GM19025 (cell line): Measurements from ENCODE around the gene TREML4.
"Not testable (repeated sequence)": the region's sequence is repeated elsewhere in the genome, so short reads cannot be mapped to it uniquely, and the experiment has no call there.

Experiments
- ATAC-seq: cut with Tn5 transposase; IDR thresholded peaks from one replicate; pipeline ENCODE4 v1.9.1; 2021; ENCODE audit warnings: mild to moderate bottlenecking, low read depth, moderate library complexity; ENCODE audit not compliant: unreplicated experiment

The TREML4 gene

GRCh38 chr6:41201764-41202173 lies 26.4 kb upstream of the TREML4 start:
- no peak for ATAC-seq

- ATAC-seq = no peak
Observed at GRCh38 chr6:41204156-41204555, 24.0 kb upstream of the TREML4 start.

GRCh38 chr6:41208439-41209106 lies 19.6 kb upstream of the TREML4 start:
- ATAC-seq = no peak

- no peak for ATAC-seq
Observed at GRCh38 chr6:41209547-41210320, 18.4 kb upstream of the TREML4 start.

DNA sequence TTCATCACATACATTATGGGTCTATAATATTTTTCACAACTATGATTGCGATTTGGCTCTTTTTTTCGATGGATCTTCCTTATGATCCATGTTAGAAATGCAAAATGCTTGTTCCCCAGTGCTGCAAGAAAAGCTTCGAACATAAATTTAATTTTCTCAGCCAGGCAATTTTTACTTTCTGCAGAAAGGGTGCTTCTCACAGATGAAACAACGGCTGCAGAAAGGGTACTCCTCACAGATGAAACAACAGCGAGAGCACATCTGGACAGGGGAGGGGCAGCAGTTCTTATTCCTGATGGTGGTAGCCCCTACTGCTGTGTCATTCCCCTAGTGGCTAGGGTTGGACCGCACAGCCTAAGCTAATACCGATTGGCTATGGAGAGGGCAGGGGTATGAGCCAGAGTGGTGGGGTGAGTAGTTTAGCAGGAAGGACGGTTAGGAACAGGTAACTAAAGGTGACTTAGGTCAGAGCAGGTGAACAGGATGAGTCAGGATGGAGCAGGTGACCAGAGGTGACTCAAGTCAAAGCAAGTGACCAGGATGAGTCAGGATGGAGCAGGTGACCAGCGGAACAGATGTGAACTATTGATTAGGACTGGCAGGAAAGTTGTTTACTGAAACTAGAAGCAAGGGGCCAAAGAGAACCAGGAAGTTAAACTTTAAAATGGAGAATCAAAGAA lies 13.4 kb upstream of the TREML4 start:
- no peak for ATAC-seq

DNA sequence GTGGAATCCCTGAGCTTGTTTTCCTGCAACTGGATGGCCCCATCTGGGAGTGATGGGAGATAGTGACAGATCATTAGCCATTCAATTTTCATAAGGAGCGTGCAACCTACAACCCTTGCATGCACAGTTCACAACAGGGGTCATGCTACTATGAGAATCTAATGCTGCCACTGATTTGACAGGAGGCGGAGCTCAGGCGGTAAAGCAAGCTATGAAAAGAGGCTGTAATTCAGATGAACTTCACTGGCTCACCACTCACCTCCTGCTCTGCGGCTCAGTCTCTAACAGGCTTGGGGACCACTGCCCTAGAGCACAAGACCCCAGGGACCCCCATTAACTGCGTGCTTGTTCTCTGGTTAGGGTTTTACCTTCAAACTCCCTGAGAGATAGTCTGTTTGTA lies 12.4 kb upstream of the TREML4 start:
- ATAC-seq = no peak

GRCh38 chr6:41216616-41217015 lies 11.5 kb upstream of the TREML4 start:
- ATAC-seq = no peak

- no peak for ATAC-seq
Observed at GRCh38 chr6:41222045-41222444, 6.1 kb upstream of the TREML4 start.

DNA sequence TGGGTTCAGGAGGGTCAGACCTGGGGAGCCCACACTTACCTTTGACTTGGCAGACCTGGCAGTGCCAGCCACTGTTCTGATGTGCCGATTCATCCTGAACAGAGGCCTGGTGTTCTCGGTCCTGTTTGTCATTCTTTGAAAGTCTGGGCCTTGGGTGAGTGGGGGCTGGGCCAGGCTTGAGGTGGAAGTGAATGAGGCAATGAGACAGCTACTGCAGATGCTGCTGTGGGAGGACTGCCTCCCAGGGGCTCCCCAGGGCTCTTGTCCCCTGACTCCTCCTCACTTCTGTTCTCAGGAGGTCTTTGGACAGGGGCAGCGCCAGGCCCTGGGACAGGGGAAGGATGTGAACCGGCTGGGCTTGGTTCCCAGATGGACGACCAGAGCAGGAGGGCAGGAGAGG lies 5.6 kb upstream of the TREML4 start:
- ATAC-seq = no peak

DNA sequence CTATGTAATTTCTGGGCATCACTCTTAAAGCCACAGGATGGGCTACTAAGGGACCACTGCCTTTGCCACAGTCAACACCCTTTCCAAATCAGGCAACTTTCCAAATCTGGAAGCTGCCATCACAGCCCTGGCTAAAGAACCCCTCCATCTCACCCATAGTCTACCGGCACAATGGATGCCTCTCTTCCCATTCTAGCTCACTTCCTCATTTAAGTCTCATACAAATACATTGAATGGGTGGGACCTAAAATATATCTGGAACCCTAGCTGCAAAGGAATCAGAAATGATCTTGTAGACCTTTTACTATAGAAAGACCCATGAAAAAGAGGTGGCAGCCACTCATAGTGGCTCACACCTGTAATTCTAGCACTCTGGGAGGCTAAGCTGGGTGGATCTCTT lies 3.3 kb upstream of the TREML4 start:
- no peak for ATAC-seq

- ATAC-seq = no peak
Observed at GRCh38 chr6:41226752-41227151, 1.4 kb upstream of the TREML4 start.

- ATAC-seq = no peak
Observed at GRCh38 chr6:41228616-41229015, 467 bp downstream of the TREML4 start.

DNA sequence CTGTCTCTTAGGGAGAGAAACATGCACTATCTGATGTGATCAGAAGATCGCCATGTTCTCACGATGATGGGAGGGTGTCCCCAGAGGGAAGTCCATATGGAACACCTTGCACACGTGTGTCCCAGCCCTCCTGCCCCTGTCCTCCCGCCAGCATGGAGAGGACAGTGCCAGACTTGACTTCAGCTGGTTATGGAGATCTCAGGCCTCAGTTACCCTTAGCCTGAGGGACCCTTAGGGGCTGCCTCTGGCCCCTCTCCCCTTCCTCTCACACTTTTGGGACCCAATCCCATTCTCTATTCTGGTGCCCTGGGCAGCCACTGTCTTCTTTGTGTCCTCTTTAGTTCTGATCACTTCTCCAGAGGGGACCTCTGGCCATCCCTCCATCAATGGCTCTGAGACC lies 1.6 kb downstream of the TREML4 start:
- ATAC-seq = no peak

GRCh38 chr6:41231246-41231645 lies 3.1 kb downstream of the TREML4 start:
- ATAC-seq = no peak

GRCh38 chr6:41232667-41233066 lies 4.5 kb downstream of the TREML4 start:
- ATAC-seq = no peak

DNA sequence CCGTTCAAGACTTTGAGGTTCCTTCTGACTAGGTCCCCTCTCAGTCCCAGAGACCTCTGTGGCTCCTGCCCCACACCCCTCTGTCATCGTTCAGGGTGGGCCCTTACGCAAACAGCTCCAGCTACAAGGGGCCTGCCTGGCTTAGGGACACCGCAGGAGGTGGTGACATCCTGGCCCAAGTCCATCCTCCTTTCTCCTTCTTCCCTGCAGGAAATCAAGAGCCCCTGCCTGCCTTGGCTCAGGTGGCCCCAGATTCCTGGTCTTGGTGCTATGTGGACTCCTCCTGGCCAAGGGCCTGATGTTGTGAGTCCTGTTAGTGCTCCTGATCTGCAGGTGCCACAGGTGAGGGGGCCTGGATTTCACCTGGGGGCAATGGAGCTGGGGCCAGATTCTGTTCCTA lies 8.1 kb downstream of the TREML4 start:
- no peak for ATAC-seq

DNA sequence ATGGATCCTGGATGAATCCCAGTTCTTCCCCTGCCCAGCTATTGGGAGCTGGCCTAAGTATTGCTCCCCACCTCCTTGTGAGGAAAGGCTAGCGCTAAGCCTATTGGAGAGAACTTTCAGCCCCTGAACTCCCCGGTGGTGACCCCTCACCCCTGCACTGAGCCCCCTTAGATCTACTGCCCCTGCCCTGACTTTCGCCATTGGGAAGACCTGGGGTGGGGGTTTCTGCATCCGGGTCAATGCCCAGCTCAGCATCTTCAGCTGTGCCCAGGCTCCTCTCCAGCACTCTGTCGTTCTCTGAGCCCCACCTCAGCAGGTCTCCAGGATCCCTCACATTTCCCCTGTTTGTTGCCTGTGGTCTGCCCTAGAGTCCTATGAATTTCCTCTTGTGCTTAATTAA lies 9.0 kb downstream of the TREML4 start:
- ATAC-seq = no peak

DNA sequence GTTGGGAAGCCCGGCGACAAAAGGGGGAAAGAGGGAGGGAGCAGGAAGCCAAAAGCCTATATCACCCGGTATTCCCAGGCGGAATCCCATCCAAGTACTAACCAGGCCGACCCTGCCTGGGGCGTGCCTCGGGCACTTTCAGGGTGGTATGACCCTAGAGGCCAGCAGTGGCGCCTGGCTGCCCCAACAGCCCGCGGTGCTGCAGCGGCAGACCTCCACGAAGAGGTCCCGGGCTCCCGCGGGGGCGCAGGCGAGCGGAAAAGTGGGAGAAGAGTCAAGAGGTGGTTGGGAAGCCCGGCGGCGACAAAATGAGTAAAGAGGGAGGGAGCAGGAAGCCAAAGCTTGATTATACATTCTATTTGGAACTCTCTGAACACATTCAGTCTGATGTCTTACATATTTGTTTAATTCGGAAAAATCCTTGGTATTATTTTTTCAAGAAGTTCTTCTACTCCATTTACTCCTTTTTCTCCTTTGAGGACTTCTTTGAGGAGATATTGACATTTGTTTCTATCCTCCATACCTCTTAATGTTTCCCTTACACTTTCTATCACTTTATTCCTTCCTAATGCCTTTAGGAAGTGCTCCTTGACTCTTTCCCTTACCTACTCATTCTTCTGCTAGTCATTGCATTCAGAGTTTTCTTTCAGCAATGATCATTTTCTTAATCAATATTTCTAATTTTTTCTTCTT lies 11.5 kb downstream of the TREML4 start:
- ATAC-seq = no peak

GRCh38 chr6:41246529-41246928 lies 18.4 kb downstream of the TREML4 start:
- ATAC-seq = not testable (repeated sequence)

DNA sequence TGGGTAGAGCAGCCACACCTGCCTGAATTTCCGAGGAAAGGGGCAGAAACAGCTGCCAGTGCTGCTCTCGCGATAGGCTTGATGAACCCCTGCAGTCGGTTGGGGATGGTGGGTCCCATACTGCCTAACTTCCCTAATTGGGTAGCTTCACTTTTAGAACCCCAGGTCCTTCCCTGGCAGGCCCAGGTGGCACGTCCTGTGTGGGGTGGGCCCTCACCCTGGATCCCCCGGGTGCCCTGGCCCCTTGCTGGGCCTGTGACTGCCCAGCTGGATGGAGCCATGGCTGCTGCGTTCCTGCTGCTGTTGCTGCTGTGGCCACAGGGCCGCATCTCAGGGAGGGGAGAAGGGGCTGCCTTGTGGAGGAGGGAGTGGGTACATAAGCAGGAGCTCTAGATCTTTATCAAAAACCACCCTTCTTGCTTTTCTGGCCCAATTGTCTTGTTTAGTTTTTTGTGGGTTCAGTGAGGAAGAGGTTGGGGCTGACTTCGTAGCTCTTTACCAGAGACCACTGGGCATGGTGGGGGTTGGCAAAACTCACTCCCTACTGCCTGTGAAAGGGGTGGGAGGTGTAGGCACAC lies 19.2 kb downstream of the TREML4 start:
- ATAC-seq = no peak
